Fibroblast of lung (primary cell): Measurements from ENCODE around the gene TGFBR3L. TPM values are rescaled to one million over a fixed set of nuclear protein-coding genes. Genes with fewer than 3 reads are reported as not detected.

Source experiments
- DNase-seq, 2 donors: peaks; one replicate each; pipeline versions ENCODE4 v3.0.0 to v3.0.0-alpha.2; 2010; ENCODE audit warnings: low read depth in 2 of 2
- H2AFZ ChIP-seq: 2 replicates; pipeline ENCODE4 v1.5.1; 2012; ENCODE audit warnings: low read length, control low read depth, inconsistent platforms
- H3K27ac ChIP-seq: 2 replicates; pipeline ENCODE4 v1.5.1; 2011; ENCODE audit warnings: low read length, control low read depth; ENCODE audit not compliant: insufficient read depth
- H3K27me3 ChIP-seq: 2 replicates; pipeline ENCODE4 v1.5.1; 2011; ENCODE audit warnings: mild to moderate bottlenecking, low read length; ENCODE audit not compliant: control insufficient read depth, insufficient read depth
- H3K36me3 ChIP-seq: 2 replicates; pipeline ENCODE4 v1.5.1; 2011; ENCODE audit warnings: low read length; ENCODE audit not compliant: control insufficient read depth, insufficient read depth
- H3K4me1 ChIP-seq: 2 replicates; pipeline ENCODE4 v1.5.1; 2011; ENCODE audit warnings: low read length; ENCODE audit not compliant: control insufficient read depth, insufficient read depth; ENCODE audit errors: extremely low read depth
- H3K4me2 ChIP-seq: 2 replicates; pipeline ENCODE4 v1.5.1; 2011; ENCODE audit warnings: low read length, control low read depth; ENCODE audit not compliant: insufficient read depth; ENCODE audit errors: extremely low read depth
- H3K4me3 ChIP-seq, 4 experiments: fragments of 200-600 bp in 1 of 4; sonication (generic) in 1 of 4; replicated peaks in 1 of 4; 2 replicates each; pipeline ENCODE4 v1.5.1; 2011 to 2016; ENCODE audit warnings: low read length in 4 of 4, low read depth in 3 of 4, mild to moderate bottlenecking in 3 of 4, control low read depth in 2 of 4, inconsistent platforms in 1 of 4, mixed read lengths in 1 of 4; ENCODE audit not compliant: insufficient read depth in 1 of 4; ENCODE audit errors: control extremely low read depth in 1 of 4
- H3K79me2 ChIP-seq: 2 replicates; pipeline ENCODE4 v1.5.1; 2012; ENCODE audit warnings: mild to moderate bottlenecking, low read length, inconsistent platforms; ENCODE audit not compliant: control insufficient read depth, insufficient read depth
- H3K9ac ChIP-seq: 2 replicates; pipeline ENCODE4 v1.5.1; 2011; ENCODE audit warnings: mild to moderate bottlenecking, low read length, control low read depth; ENCODE audit not compliant: insufficient read depth
- H3K9me3 ChIP-seq: 2 replicates; pipeline ENCODE4 v1.5.1; 2012; ENCODE audit warnings: low read depth, low read length; ENCODE audit not compliant: control insufficient read depth, insufficient read depth
- H4K20me1 ChIP-seq: 2 replicates; pipeline ENCODE4 v1.5.1; 2011; ENCODE audit warnings: low read length; ENCODE audit not compliant: control insufficient read depth, insufficient read depth; ENCODE audit errors: extremely low read depth
- EZH2 ChIP-seq: IDR thresholded peaks from 2 replicates; pipeline ENCODE4 v1.5.1; 2012; ENCODE audit warnings: low read length, control low read depth, mild to moderate bottlenecking; ENCODE audit errors: missing control alignments
- polyA plus RNA-seq, 2 donors: library from polyadenylated mRNA; depleted of rRNA in 1 of 2; stranded (reverse) in 1 of 2; unstranded in 1 of 2; fragments of >200 nt; gene quantifications; 2 replicates each; pipeline ENCODE4 v1.2.1, GENCODE V29; 2011 to 2012; ENCODE audit warnings: missing spikeins in 1 of 2
- total RNA-seq: library from RNA; depleted of rRNA; stranded (reverse); fragments of >200 nt; gene quantifications from 2 replicates; pipeline ENCODE4 v1.2.1, GENCODE V29; 2014
- TF ChIP-seq, protein P1 (sequence below), 2 donors: IDR thresholded peaks in 1 of 2; conservative IDR thresholded peaks in 1 of 2; 1 replicate in 1 of 2; 2 replicates in 1 of 2; pipeline ENCODE4 v1.5.1; 2011 to 2012; ENCODE audit warnings: low read length in 2 of 2, control low read depth in 1 of 2, inconsistent platforms in 1 of 2, low read depth in 1 of 2, mild to moderate bottlenecking in 1 of 2

The TGFBR3L gene
- total and polyA plus RNA-seq, 2 donors (not counting 1 experiment from before 2014, with no cell fraction given) = 1.3 TPM; not detected in 1

DNA sequence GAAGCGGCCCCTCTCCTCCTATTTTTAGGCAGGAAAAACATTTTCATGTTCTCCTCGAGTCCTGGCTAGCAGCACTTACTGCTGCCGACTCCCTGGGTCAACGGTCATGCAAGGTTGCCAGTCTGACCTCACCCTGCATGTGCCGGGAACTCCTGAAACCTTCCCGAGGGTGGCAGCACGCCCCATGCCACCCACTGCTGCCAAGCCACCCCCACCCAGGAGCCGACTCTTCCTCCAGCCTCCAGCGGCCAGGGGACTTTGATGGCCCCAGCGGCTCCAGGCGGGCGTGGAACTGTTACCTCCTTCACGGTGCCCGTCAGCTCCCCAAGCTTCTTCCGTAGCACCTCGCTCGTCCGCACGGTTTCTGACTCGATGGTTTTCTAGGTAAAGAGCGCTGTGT is 20.1 kb downstream of the TGFBR3L start:
- Histone ChIP-seq H3K36me3 (peaks cover 38% of the 10 kb centered on the region), H3K27me3 (no peaks in the 10 kb centered on the region)

DNA sequence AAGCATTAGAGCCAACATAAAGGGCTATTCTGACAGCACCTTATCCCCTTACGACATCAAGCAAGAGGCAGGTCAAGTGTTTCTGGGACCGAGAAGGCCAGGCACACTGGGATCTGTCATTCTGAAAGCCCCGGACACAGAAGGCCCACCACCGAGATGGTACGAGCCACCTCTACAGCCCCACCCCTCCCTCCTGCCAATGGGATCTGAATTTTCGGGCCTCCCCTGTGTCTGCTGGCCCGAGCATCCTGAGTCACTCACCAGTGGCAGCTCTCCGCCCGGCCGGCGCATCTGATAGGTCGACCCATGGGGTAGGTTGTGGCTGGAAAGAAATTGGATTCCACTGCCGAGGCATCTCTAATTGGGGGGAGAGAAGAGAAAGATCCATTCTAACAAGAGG is 26.2 kb downstream of the TGFBR3L start:
- TF ChIP-seq EZH2 = no peak
- TF ChIP-seq, protein P1, sequence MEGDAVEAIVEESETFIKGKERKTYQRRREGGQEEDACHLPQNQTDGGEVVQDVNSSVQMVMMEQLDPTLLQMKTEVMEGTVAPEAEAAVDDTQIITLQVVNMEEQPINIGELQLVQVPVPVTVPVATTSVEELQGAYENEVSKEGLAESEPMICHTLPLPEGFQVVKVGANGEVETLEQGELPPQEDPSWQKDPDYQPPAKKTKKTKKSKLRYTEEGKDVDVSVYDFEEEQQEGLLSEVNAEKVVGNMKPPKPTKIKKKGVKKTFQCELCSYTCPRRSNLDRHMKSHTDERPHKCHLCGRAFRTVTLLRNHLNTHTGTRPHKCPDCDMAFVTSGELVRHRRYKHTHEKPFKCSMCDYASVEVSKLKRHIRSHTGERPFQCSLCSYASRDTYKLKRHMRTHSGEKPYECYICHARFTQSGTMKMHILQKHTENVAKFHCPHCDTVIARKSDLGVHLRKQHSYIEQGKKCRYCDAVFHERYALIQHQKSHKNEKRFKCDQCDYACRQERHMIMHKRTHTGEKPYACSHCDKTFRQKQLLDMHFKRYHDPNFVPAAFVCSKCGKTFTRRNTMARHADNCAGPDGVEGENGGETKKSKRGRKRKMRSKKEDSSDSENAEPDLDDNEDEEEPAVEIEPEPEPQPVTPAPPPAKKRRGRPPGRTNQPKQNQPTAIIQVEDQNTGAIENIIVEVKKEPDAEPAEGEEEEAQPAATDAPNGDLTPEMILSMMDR (conservative IDR thresholded peaks at IDR 0.05 in 1 of 2, IDR thresholded peaks at IDR 0.05 in 1 of 2; ENCODE audit: low read depth in 1 of 2, low read length in 2 of 2) = no peak
- no peak for DNase-seq
- H4K20me1 ChIP-seq = no peaks in the 10 kb centered on the region

More for the DNA sequence above, 20.1 kb downstream of the TGFBR3L start:
- Histone ChIP-seq H2AFZ (no peak overlapping the region), H3K4me3 (no peak overlapping the region), H3K4me2 (no peak overlapping the region), H3K9me3 (no peaks in the 10 kb centered on the region), H3K27ac (no peak overlapping the region), H3K9ac (no peak overlapping the region), H3K79me2 (no peaks in the 10 kb centered on the region), H4K20me1 (no peaks in the 10 kb centered on the region), H3K4me1 (peaks cover 3% of the 10 kb centered on the region)
- no peak for DNase-seq
- TF ChIP-seq EZH2 = no peak

DNA sequence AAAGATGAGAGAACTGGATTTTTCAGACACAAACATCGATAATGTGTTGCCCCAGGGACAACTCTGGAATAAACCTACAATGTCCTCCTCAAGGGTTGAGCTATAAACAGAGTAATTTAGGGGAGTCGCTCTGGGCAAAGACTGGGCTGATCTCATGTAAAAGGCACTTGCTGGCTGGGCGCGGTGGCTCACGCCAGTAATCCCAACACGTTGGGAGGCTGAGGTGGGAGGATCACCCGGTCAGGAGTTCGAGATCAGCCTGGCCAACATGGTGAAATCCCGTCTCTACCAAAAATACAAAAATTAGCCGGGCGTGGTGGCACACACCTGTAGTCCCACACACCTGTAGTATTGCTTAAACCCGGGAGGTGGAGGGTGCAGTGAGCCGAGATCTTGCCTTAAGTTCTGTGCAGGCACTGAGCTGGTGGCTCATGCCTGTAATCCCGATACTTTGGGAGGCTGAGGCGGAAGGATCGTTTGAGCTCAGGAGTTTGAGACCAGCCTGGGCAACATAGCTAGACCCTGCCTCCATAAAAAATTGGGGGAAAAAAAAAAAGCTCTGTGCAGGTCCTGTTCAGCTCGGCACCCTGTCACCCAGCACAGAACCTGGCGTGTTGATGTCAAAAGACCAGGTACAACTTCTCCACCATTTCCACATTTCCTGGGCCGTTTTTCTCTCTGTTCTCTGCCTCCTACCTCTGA is 27.4 kb downstream of the TGFBR3L start:
- peak overlapping the region; percentile 89 for H3K4me2 ChIP-seq
- no peaks in the 10 kb centered on the region for H3K4me1 ChIP-seq
- H3K9me3 ChIP-seq = no peaks in the 10 kb centered on the region
- no peaks in the 10 kb centered on the region for H3K27me3 ChIP-seq
- no peak overlapping the region for H2AFZ ChIP-seq
- no peak for DNase-seq
- no peak overlapping the region for H3K27ac ChIP-seq
- no peaks in the 10 kb centered on the region for H4K20me1 ChIP-seq
- peaks cover 6% of the 10 kb centered on the region for H3K36me3 ChIP-seq
- H3K9ac ChIP-seq = no peak overlapping the region
- H3K4me3 ChIP-seq = peak overlapping the region in 2 of 4 experiments; percentile 97
- no peak for TF ChIP-seq EZH2
- TF ChIP-seq, protein P1 (conservative IDR thresholded peaks at IDR 0.05 in 1 of 2, IDR thresholded peaks at IDR 0.05 in 1 of 2; ENCODE audit: low read depth in 1 of 2, low read length in 2 of 2) = no peak
- H3K79me2 ChIP-seq = peaks cover 13% of the 10 kb centered on the region

More for the DNA sequence above, 26.2 kb downstream of the TGFBR3L start:
- Histone ChIP-seq H3K4me2 (no peak overlapping the region), H3K9ac (no peak overlapping the region), H3K27me3 (no peaks in the 10 kb centered on the region), H3K36me3 (peaks cover 8% of the 10 kb centered on the region), H3K4me3 (no peak overlapping the region), H2AFZ (no peak overlapping the region), H3K27ac (no peak overlapping the region), H3K79me2 (peaks cover 13% of the 10 kb centered on the region), H3K9me3 (no peaks in the 10 kb centered on the region), H3K4me1 (no peaks in the 10 kb centered on the region)
